Loucy (cell line): ENCODE results near the gene UBQLN3.

Experiments
- CTCF ChIP-seq: fragments of 200-600 bp; sonication (generic); conservative IDR thresholded peaks from 2 replicates; pipeline ENCODE4 v1.5.1; 2014; ENCODE audit warnings: mild to moderate bottlenecking, antibody characterized with exemption, low read length
- EZH2phosphoT487 ChIP-seq: fragments of 200-600 bp; IDR thresholded peaks from 2 replicates; pipeline ENCODE4 v1.6.1; 2018; ENCODE audit warnings: antibody characterized with exemption, mild to moderate bottlenecking, moderate library complexity, borderline replicate concordance

GRCh38 chr11:5508605-5509004, 1.2 kb downstream of the UBQLN3 start:
- no peak for TF ChIP-seq CTCF
- no peak for TF ChIP-seq EZH2phosphoT487
